ENCODE measurements around the gene CLMP. TPM values are rescaled to one million over a fixed set of nuclear protein-coding genes. Genes with fewer than 3 reads are reported as not detected.

The CLMP gene
- total RNA-seq, 2 experiments from 2014 or later, result 0.06 to 0.19 TPM

DNA sequence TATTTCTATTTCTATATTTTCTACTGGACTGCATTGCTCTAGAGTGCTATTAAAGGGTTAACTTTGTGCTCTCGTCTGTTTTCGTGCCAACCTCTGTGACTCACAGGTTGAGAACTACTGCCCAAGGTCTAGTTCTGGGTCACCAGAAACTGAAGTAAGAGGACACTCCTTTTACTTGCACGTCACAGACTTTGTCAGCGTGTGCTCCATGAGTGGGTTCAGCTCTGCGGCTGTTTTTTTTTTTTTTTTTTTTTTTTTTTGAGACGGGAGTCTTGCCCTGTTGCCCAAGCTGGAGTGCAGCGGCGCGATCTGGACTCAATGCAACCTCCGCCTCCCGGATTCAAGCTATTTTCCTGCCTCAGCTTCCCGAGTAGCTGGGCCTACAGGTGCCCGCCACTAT is 49.8 kb downstream of the CLMP start:
- Mint-ChIP-seq H3K27ac (no peak overlapping the region), H3K27me3 (no peaks in the 10 kb centered on the region), H3K4me3 (no peak overlapping the region), H3K9me3 (no peaks in the 10 kb centered on the region), H3K4me1 (ENCODE audit: low read depth) (no peaks in the 10 kb centered on the region), H3K36me3 (ENCODE audit: low read depth) (no peaks in the 10 kb centered on the region)
- CTCF ChIA-PET, result interaction anchor here (0.6 kb wide), 1 partner anchor 13 kb away, joined by 3 read pairs; no protein-coding TSS in a partner anchor
- no peak for ATAC-seq (ENCODE audit: poor library complexity)
- Histone ChIP-seq H3K27ac (ENCODE audit: low read depth in 1 of 2, low read length in 2 of 2) (no peak overlapping the region), H3K9me3 (ENCODE audit: control insufficient read depth in 1 of 2, insufficient read depth in 1 of 2, low read length in 2 of 2) (no peaks in the 10 kb centered on the region), H3K27me3 (ENCODE audit: control insufficient read depth in 1 of 2, insufficient read depth in 2 of 2, low read length in 2 of 2) (no peaks in the 10 kb centered on the region), H3K4me3 (ENCODE audit: low read length) (no peak overlapping the region), H3K36me3 (ENCODE audit: insufficient read depth, low read length) (no peaks in the 10 kb centered on the region), H3K4me1 (ENCODE audit: insufficient read depth, low read length) (no peaks in the 10 kb centered on the region)
- intact Hi-C loops (cut with DNase I, micrococcal nuclease), result no loop called here
- POLR2A ChIA-PET, result no interaction called here
- TF ChIP-seq, protein P1, sequence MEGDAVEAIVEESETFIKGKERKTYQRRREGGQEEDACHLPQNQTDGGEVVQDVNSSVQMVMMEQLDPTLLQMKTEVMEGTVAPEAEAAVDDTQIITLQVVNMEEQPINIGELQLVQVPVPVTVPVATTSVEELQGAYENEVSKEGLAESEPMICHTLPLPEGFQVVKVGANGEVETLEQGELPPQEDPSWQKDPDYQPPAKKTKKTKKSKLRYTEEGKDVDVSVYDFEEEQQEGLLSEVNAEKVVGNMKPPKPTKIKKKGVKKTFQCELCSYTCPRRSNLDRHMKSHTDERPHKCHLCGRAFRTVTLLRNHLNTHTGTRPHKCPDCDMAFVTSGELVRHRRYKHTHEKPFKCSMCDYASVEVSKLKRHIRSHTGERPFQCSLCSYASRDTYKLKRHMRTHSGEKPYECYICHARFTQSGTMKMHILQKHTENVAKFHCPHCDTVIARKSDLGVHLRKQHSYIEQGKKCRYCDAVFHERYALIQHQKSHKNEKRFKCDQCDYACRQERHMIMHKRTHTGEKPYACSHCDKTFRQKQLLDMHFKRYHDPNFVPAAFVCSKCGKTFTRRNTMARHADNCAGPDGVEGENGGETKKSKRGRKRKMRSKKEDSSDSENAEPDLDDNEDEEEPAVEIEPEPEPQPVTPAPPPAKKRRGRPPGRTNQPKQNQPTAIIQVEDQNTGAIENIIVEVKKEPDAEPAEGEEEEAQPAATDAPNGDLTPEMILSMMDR (IDR thresholded peaks at IDR 0.05), result no peak
- no peak for DNase-seq

DNA sequence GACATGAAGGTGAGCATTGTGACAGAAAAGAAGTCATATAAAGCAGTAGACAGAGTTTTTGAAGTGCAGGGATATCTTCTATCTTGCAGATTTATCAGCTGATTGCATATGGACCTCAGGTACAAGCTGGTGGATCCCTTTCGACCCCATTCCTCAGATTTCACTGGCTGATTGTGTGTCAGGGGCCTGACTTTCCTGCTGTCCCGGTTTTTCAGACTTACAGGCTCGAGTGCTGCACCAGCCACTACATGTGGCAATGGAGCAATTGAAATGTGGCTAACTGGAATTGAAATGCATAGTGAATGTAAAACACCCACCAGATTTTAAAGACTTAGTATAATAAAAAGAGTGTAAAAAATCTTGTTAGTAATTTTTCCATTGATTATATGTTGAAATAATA is 50.3 kb downstream of the CLMP start:
- H3K4me3 Mint-ChIP-seq, result no peak overlapping the region
- no peak overlapping the region for H3K27ac ChIP-seq (ENCODE audit: low read depth in 1 of 2, low read length in 2 of 2)

DNA sequence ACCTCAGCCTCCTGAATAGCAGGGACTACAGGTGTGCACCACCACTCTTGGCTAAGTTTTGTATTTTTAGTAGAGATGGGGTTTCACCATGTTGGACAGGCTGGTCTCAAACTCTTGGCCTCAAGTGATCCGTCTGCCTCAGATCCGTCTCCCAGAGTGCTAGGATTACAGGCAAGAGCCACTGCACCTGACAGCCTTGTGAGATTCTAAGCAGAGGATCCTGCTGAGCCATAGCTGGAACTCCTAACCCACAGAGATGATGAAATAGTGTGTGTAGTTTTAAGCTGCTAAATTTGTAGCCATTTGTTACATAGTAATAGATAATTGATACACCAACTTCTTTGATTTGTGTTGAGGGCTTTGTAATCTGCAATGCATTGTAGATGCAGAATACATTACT is 51.1 kb downstream of the CLMP start:
- Histone ChIP-seq H3K4me3 (ENCODE audit: low read length) (no peak overlapping the region), H3K9me3 (ENCODE audit: control insufficient read depth in 1 of 2, insufficient read depth in 1 of 2, low read length in 2 of 2) (no peaks in the 10 kb centered on the region), H3K36me3 (ENCODE audit: insufficient read depth, low read length) (no peaks in the 10 kb centered on the region), H3K27me3 (ENCODE audit: control insufficient read depth in 1 of 2, insufficient read depth in 2 of 2, low read length in 2 of 2) (no peaks in the 10 kb centered on the region), H3K4me1 (ENCODE audit: insufficient read depth, low read length) (no peaks in the 10 kb centered on the region), H3K27ac (ENCODE audit: low read depth in 1 of 2, low read length in 2 of 2) (no peak overlapping the region)
- DNase-seq, result no peak
- CTCF ChIA-PET, result no interaction called here
- TF ChIP-seq, protein P1 (IDR thresholded peaks at IDR 0.05), result no peak
- Mint-ChIP-seq H3K27me3 (no peaks in the 10 kb centered on the region), H3K4me1 (ENCODE audit: low read depth) (no peaks in the 10 kb centered on the region), H3K36me3 (ENCODE audit: low read depth) (no peaks in the 10 kb centered on the region), H3K4me3 (no peak overlapping the region), H3K9me3 (no peaks in the 10 kb centered on the region), H3K27ac (no peak overlapping the region)
- ATAC-seq (ENCODE audit: poor library complexity), result no peak
- POLR2A ChIA-PET, result no interaction called here
- intact Hi-C loops (cut with DNase I, micrococcal nuclease), result no loop called here

More for the DNA sequence above, 50.3 kb downstream of the CLMP start:
- DNase-seq (no peak), ATAC-seq (ENCODE audit: poor library complexity) (no peak)
- Mint-ChIP-seq H3K4me1 (ENCODE audit: low read depth) (no peaks in the 10 kb centered on the region), H3K27me3 (no peaks in the 10 kb centered on the region), H3K27ac (no peak overlapping the region), H3K36me3 (ENCODE audit: low read depth) (no peaks in the 10 kb centered on the region), H3K9me3 (no peaks in the 10 kb centered on the region)
- ChIA-PET CTCF (no interaction called here), POLR2A (no interaction called here)
- Histone ChIP-seq H3K9me3 (ENCODE audit: control insufficient read depth in 1 of 2, insufficient read depth in 1 of 2, low read length in 2 of 2) (no peaks in the 10 kb centered on the region), H3K36me3 (ENCODE audit: insufficient read depth, low read length) (no peaks in the 10 kb centered on the region), H3K27me3 (ENCODE audit: control insufficient read depth in 1 of 2, insufficient read depth in 2 of 2, low read length in 2 of 2) (no peaks in the 10 kb centered on the region), H3K4me3 (ENCODE audit: low read length) (no peak overlapping the region), H3K4me1 (ENCODE audit: insufficient read depth, low read length) (no peaks in the 10 kb centered on the region)
- TF ChIP-seq, protein P1 (IDR thresholded peaks at IDR 0.05), result no peak
- intact Hi-C loops (cut with DNase I, micrococcal nuclease), result no loop called here
